Suprapubic skin (tissue), 4 donors: ENCODE results near the gene B3GALT5. TPM values are rescaled to one million over a fixed set of nuclear protein-coding genes. Genes with fewer than 3 reads are reported as not detected.

Source experiments
- DNase-seq, 2 donors: peaks; one replicate each; pipeline ENCODE4 v3.0.0-alpha.2; 2019; ENCODE audit warnings: low spot score in 2 of 2
- H3K27ac ChIP-seq: fragments of 200-600 bp; sonication (generic); one replicate; pipeline ENCODE4 v1.5.1; 2019
- H3K27me3 ChIP-seq: fragments of 200-600 bp; sonication (generic); one replicate; pipeline ENCODE4 v1.5.1; 2019
- H3K36me3 ChIP-seq: fragments of 200-600 bp; sonication (generic); one replicate; pipeline ENCODE4 v1.5.1; 2019
- H3K4me1 ChIP-seq: fragments of 200-600 bp; sonication (generic); one replicate; pipeline ENCODE4 v1.5.1; 2019
- H3K4me3 ChIP-seq: fragments of 200-600 bp; sonication (generic); one replicate; pipeline ENCODE4 v1.5.1; 2019; ENCODE audit warnings: mild to moderate bottlenecking
- H3K9me3 ChIP-seq: fragments of 200-600 bp; sonication (generic); one replicate; pipeline ENCODE4 v1.5.1; 2019
- EP300 ChIP-seq: sonication (generic); formaldehyde crosslinking; IDR thresholded peaks from one replicate; pipeline ENCODE4 v1.6.1; 2017; ENCODE audit warnings: antibody characterized with exemption
- POLR2A ChIP-seq, 2 donors: fragments of 450-650 bp; IDR thresholded peaks; one replicate each; pipeline ENCODE4 v1.6.1; 2017; ENCODE audit warnings: antibody characterized with exemption in 2 of 2, mild to moderate bottlenecking in 2 of 2, moderate library complexity in 2 of 2
- POLR2AphosphoS5 ChIP-seq, 3 donors: sonication (generic); formaldehyde crosslinking; IDR thresholded peaks; one replicate each; pipeline ENCODE4 v1.6.1; 2017; ENCODE audit warnings: antibody characterized with exemption in 3 of 3
- WGBS: methylation state at CpG from one replicate; pipeline ENCODE4 v1.1.5; 2018; 5-methylcytosine and 5-hydroxymethylcytosine counted together
- total RNA-seq, 4 donors: library from RNA; depleted of rRNA; stranded (reverse); fragments of >200 nt; gene quantifications; one replicate each; pipeline ENCODE4 v1.1.0, GENCODE V29; 2016
- TF ChIP-seq, protein P1 (sequence below), 2 donors: fragments of 200-600 bp in 1 of 2; fragments of 450-650 bp in 1 of 2; sonication (generic) in 1 of 2; IDR thresholded peaks; one replicate each; pipeline ENCODE4 v1.5.1; 2016 to 2019; ENCODE audit warnings: antibody characterized with exemption in 2 of 2, mild to moderate bottlenecking in 1 of 2, moderate library complexity in 1 of 2

Gene B3GALT5
- total RNA-seq, 4 donors from 2014 or later = 0.89 to 5.9 (median 3.1) TPM

DNA sequence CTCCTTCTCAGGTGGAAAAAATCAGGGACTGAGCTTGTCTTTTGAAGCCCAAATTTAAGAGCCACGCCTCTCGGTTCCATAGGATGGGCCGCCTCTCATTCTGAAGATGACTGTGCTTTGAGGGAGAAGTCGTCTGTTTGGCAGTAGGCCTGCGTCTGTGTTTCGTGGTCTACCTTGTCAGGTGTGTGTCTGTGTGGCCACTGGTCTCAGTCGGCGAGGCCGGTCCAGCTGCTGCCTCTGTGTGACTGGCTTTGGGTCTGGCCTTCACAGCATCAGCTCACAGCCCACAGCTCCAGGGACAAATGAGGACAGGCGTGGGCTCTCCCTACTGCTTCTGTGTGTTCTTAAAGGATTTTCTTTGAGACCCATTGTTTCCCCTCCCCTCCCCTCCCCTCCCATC is 50.3 kb downstream of the B3GALT5 start:
- WGBS = 85% methylated on average over 10 of the region's 10 CpGs
- no peak overlapping the region for H3K27ac ChIP-seq
- DNase-seq = no peak
- no peaks in the 10 kb centered on the region for H3K9me3 ChIP-seq
- no peaks in the 10 kb centered on the region for H3K27me3 ChIP-seq
- no peaks in the 10 kb centered on the region for H3K36me3 ChIP-seq
- no peak overlapping the region for H3K4me3 ChIP-seq
- TF ChIP-seq POLR2A (IDR thresholded peaks at IDR 0.05) (no peak), POLR2AphosphoS5 (IDR thresholded peaks at IDR 0.05) (no peak), EP300 (no peak)
- TF ChIP-seq, protein P1, sequence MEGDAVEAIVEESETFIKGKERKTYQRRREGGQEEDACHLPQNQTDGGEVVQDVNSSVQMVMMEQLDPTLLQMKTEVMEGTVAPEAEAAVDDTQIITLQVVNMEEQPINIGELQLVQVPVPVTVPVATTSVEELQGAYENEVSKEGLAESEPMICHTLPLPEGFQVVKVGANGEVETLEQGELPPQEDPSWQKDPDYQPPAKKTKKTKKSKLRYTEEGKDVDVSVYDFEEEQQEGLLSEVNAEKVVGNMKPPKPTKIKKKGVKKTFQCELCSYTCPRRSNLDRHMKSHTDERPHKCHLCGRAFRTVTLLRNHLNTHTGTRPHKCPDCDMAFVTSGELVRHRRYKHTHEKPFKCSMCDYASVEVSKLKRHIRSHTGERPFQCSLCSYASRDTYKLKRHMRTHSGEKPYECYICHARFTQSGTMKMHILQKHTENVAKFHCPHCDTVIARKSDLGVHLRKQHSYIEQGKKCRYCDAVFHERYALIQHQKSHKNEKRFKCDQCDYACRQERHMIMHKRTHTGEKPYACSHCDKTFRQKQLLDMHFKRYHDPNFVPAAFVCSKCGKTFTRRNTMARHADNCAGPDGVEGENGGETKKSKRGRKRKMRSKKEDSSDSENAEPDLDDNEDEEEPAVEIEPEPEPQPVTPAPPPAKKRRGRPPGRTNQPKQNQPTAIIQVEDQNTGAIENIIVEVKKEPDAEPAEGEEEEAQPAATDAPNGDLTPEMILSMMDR (IDR thresholded peaks at IDR 0.05) = no peak
- peaks cover 6% of the 10 kb centered on the region for H3K4me1 ChIP-seq

DNA sequence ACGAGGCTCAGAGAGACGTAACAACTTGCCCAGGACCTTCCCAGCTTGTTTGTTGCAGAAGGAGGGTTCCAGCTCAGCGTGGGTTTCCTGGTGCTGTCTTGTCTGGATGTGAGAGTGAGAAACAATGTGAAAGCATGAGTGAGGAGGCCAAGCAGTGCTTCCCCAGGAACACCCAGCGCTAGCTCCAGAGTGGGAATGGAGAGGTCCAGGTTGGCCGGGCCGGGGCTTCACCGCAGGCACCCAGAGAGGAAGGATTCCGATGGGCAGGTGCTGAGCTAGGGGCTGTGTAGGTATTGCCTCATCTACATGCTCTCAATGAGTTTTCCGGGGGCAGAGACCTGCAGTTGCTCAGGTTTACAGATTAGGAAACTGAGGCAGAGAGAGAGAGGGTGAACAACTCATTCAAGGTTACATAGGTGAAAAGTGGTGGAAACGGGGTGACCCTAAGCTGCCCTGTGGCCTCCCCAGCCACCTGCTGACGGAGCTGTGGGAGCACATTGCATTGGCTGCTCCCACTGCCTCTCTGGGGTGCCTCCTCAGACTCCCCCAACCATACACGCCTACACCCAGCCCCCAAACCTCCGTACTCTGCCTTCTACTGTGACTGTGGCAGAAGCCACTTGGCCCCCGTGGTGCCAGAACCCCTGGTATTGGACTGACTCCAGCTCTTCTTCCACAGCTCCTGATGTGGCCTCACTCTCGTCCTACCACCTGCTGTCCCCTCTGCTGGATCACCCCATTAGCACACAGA is 51.2 kb downstream of the B3GALT5 start:
- no peaks in the 10 kb centered on the region for H3K9me3 ChIP-seq
- WGBS = 79% methylated on average over 15 of the region's 15 CpGs
- no peak overlapping the region for H3K27ac ChIP-seq
- H3K36me3 ChIP-seq = no peaks in the 10 kb centered on the region
- no peaks in the 10 kb centered on the region for H3K27me3 ChIP-seq
- TF ChIP-seq POLR2A (IDR thresholded peaks at IDR 0.05) (no peak), EP300 (no peak), POLR2AphosphoS5 (IDR thresholded peaks at IDR 0.05) (no peak)
- TF ChIP-seq, protein P1 (IDR thresholded peaks at IDR 0.05) = no peak
- H3K4me3 ChIP-seq = no peak overlapping the region
- DNase-seq = no peak
- peaks cover 6% of the 10 kb centered on the region for H3K4me1 ChIP-seq

DNA sequence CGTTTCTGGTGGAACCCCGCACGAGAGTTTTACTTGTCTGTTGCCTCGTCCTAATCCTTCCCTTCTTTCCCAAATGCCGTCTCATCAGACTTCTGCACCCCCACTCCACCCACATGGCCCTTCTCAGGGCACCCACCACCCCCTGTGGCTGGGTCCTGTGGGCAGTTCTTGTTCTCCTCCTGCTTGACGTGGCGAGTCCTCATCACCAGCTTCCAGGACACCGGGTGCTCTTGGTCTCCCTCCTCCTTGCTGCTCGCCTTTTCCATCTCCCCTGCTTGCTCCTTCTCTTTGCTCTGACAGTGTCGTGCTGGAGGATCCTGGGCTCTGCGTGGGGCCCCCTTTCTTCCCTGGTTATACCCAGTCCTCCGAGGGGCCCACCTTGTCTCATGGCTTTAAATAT is 51.8 kb downstream of the B3GALT5 start:
- Histone ChIP-seq H3K9me3 (no peaks in the 10 kb centered on the region), H3K27ac (no peak overlapping the region), H3K27me3 (no peaks in the 10 kb centered on the region), H3K4me1 (peaks cover 6% of the 10 kb centered on the region), H3K36me3 (no peaks in the 10 kb centered on the region), H3K4me3 (no peak overlapping the region)
- DNase-seq = no peak
- 93% methylated on average over 12 of the region's 12 CpGs for WGBS
- TF ChIP-seq POLR2A (IDR thresholded peaks at IDR 0.05) (no peak), POLR2AphosphoS5 (IDR thresholded peaks at IDR 0.05) (no peak), EP300 (no peak)
- TF ChIP-seq, protein P1 (IDR thresholded peaks at IDR 0.05) = no peak

DNA sequence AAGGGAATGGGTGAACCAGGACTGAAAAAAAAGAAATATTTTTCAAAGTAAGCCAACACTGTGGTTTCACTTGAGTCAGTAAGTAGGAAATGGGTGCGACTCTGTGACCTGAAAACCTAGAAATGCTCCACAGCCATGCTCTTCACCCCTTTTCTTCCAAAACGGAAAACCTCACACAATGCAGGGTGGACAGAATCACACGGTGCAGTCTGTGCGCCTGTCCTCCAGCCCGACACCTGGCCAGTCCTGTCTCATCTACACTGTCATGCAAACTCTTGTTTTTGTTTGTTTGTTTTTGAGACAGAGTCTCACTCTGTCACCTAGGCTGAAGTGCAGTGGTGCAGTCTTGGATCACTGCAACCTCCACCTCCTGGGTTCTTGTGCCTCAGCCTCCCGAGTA is 53.3 kb downstream of the B3GALT5 start:
- Histone ChIP-seq H3K4me3 (no peak overlapping the region), H3K27ac (peak overlapping the region; percentile 23), H3K9me3 (no peaks in the 10 kb centered on the region), H3K27me3 (no peaks in the 10 kb centered on the region), H3K36me3 (no peaks in the 10 kb centered on the region), H3K4me1 (no peaks in the 10 kb centered on the region)
- TF ChIP-seq, protein P1 (IDR thresholded peaks at IDR 0.05) = no peak
- TF ChIP-seq EP300 (no peak), POLR2A (IDR thresholded peaks at IDR 0.05) (no peak), POLR2AphosphoS5 (IDR thresholded peaks at IDR 0.05) (no peak)
- WGBS = 89% methylated on average over 6 of the region's 6 CpGs
- DNase-seq = no peak

DNA sequence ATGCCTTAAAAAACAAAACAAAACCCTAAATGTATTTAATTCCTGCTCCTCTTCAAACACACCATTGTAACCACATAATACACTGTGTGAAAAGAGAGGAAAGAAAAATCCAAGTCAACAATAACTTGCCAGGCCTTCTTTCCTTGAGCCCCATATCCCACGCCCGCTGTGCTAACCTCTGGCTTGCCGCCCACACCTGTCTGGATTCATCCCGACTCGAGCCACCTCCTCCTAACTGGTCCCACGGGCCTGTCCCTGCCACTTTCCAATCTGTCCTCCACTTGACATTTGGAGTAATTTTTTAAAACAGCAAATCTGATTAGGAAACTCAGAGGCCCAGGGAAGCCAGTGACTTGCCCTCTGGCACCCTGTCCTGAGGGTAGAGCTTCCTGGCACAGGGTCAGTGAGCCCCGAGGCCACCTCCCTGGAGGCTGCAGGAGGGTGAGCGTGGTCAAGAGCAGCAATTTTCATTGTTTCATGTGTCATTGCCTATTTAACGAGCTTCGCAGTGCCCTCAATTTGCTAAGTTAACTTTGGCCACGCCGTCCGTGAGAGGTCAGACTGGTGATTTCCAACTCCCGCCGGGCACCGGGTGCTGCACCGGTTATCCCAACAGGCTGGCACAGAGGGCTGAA is 54.1 kb downstream of the B3GALT5 start:
- WGBS = 68% methylated on average over 17 of the region's 17 CpGs
- DNase-seq = no peak
- Histone ChIP-seq H3K27ac (peak overlapping the region; percentile 63), H3K9me3 (no peaks in the 10 kb centered on the region), H3K27me3 (no peaks in the 10 kb centered on the region), H3K36me3 (no peaks in the 10 kb centered on the region), H3K4me1 (no peaks in the 10 kb centered on the region), H3K4me3 (no peak overlapping the region)
- TF ChIP-seq EP300 = no peak
- no peak for TF ChIP-seq POLR2AphosphoS5 (IDR thresholded peaks at IDR 0.05)
